Measurements from ENCODE around the gene BCL7C. TPM values are rescaled to one million over a fixed set of nuclear protein-coding genes. Genes with fewer than 3 reads are reported as not detected.

Gene BCL7C
- total and polyA plus RNA-seq, 2 of the 13 experiments (the other 11 are each of a cell fraction or from before 2014, with no cell fraction given): 17.7 to 33.8 TPM

- no peak for TF ChIP-seq ZBED4 (CRISPR knock-in tag; IDR thresholded peaks at IDR 0.05; ENCODE audit: borderline replicate concordance)
- no peak for TF ChIP-seq ZNF678 (CRISPR knock-in tag; IDR thresholded peaks at IDR 0.05)
- TF ChIP-seq PPARG (CRISPR knock-in tag; conservative IDR thresholded peaks at IDR 0.05): no peak
- TF ChIP-seq SNAI1 (CRISPR knock-in tag; IDR thresholded peaks at IDR 0.05; ENCODE audit: borderline replicate concordance): 0 out of 2 replicates have a peak, but pooled peaks have one; percentile 8
- peak; percentile 100 for TF ChIP-seq THAP7 (CRISPR knock-in tag; IDR thresholded peaks at IDR 0.05)
- TF ChIP-seq ZNF460 (CRISPR knock-in tag; IDR thresholded peaks at IDR 0.05; ENCODE audit: borderline replicate concordance): no peak
- TF ChIP-seq ZNF569 (CRISPR knock-in tag; IDR thresholded peaks at IDR 0.05; ENCODE audit: borderline replicate concordance): no peak
- TF ChIP-seq RELA (CRISPR knock-in tag; IDR thresholded peaks at IDR 0.05): 0 out of 2 replicates have a peak, but pooled peaks have one; percentile 14
- no peak for TF ChIP-seq FOXP1 (IDR thresholded peaks at IDR 0.05)
- no peak for TF ChIP-seq FOXP1 (CRISPR knock-in tag; IDR thresholded peaks at IDR 0.05)
- peak; percentile 47; the same call in 1 of the 2 replicates for TF ChIP-seq FOXK1 (CRISPR knock-in tag; IDR thresholded peaks at IDR 0.05; ENCODE audit: borderline replicate concordance, low read depth)
- peak; percentile 31; the same call in 1 of the 2 replicates for TF ChIP-seq ARID4A (CRISPR knock-in tag; IDR thresholded peaks at IDR 0.05; ENCODE audit: borderline replicate concordance)
- TF ChIP-seq ZBTB49 (CRISPR knock-in tag; IDR thresholded peaks at IDR 0.05; ENCODE audit: borderline replicate concordance): peak; percentile 42; the same call in 1 of the 2 replicates
- TF ChIP-seq HNRNPL (IDR thresholded peaks at IDR 0.05; ENCODE audit: low read depth, low read length): no peak
- TF ChIP-seq CSRNP1 (CRISPR knock-in tag; IDR thresholded peaks at IDR 0.05): peak; percentile 89
- no peak for TF ChIP-seq IKZF4 (CRISPR knock-in tag; IDR thresholded peaks at IDR 0.05; ENCODE audit: borderline replicate concordance, low read depth, not compliant biosample characterization)
Observed at GRCh38 chr16:30922960-30923535, 29.2 kb upstream of the BCL7C start (continued).

All from HepG2 (cell line).